Dendritic cell treated with granulocyte-macrophage colony-stimulating factor and Interleukin-4, amounts not matched to agents 40 ng/mL and 50 ng/mL, for 4 days (primary cell): Measurements from ENCODE around the gene OBSCN.

Experiments used
- H3K27ac Mint-ChIP-seq: one replicate; pipeline ENCODE4 v1.8.0; 2022; ENCODE audit warnings: mild to moderate bottlenecking, mixed read lengths
- H3K27me3 Mint-ChIP-seq: one replicate; pipeline ENCODE4 v1.8.0; 2022; ENCODE audit warnings: mild to moderate bottlenecking, mixed read lengths
- H3K36me3 Mint-ChIP-seq: one replicate; pipeline ENCODE4 v1.8.0; 2022; ENCODE audit warnings: low read depth, mixed read lengths
- H3K4me1 Mint-ChIP-seq: one replicate; pipeline ENCODE4 v1.8.0; 2022; ENCODE audit warnings: low read depth, mixed read lengths
- H3K4me3 Mint-ChIP-seq: one replicate; pipeline ENCODE4 v1.8.0; 2022; ENCODE audit warnings: mild to moderate bottlenecking, moderate library complexity, mixed read lengths
- H3K9me3 Mint-ChIP-seq: one replicate; pipeline ENCODE4 v1.8.0; 2022; ENCODE audit warnings: mixed read lengths
- intact Hi-C: fragments of 100-400 bp; cut with micrococcal nuclease; formaldehyde crosslinking; loops from one replicate; pipeline ENCODE4 v1.15.0; 2022

The OBSCN gene

GRCh38 chr1:228319352-228320088 is 111.7 kb downstream of the OBSCN start:
- Mint-ChIP-seq H3K9me3 (no peaks in the 10 kb centered on the region), H3K4me1 (no peaks in the 10 kb centered on the region), H3K4me3 (no peak overlapping the region), H3K27me3 (no peaks in the 10 kb centered on the region), H3K27ac (no peak overlapping the region), H3K36me3 (no peaks in the 10 kb centered on the region)
- intact Hi-C loops: no loop called here

GRCh38 chr1:228320394-228320793 is 112.5 kb downstream of the OBSCN start:
- intact Hi-C loops: no loop called here
- Mint-ChIP-seq H3K36me3 (no peaks in the 10 kb centered on the region), H3K27ac (no peak overlapping the region), H3K4me1 (no peaks in the 10 kb centered on the region), H3K9me3 (no peaks in the 10 kb centered on the region), H3K4me3 (no peak overlapping the region), H3K27me3 (no peaks in the 10 kb centered on the region)

DNA sequence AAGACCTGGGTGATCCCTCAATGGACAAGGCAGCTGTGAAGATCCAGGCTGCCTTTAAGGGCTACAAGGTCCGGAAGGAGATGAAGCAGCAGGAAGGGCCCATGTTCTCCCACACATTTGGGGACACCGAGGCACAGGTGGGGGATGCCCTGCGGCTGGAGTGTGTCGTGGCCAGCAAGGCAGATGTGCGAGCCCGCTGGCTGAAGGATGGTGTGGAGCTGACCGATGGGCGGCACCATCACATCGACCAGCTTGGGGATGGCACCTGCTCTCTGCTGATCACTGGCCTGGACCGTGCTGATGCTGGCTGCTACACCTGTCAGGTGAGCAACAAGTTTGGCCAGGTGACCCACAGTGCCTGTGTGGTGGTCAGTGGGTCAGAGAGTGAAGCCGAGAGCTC is 113.6 kb downstream of the OBSCN start:
- Mint-ChIP-seq H3K4me1 (no peaks in the 10 kb centered on the region), H3K4me3 (no peak overlapping the region), H3K36me3 (no peaks in the 10 kb centered on the region), H3K9me3 (no peaks in the 10 kb centered on the region), H3K27ac (no peak overlapping the region), H3K27me3 (no peaks in the 10 kb centered on the region)
- intact Hi-C loops: no loop called here

GRCh38 chr1:228321895-228322294 is 114.1 kb downstream of the OBSCN start:
- no peak overlapping the region for H3K4me3 Mint-ChIP-seq
- intact Hi-C loops: no loop called here
- H3K27ac Mint-ChIP-seq: no peak overlapping the region
- H3K4me1 Mint-ChIP-seq: no peaks in the 10 kb centered on the region
- no peaks in the 10 kb centered on the region for H3K36me3 Mint-ChIP-seq
- no peaks in the 10 kb centered on the region for H3K9me3 Mint-ChIP-seq
- no peaks in the 10 kb centered on the region for H3K27me3 Mint-ChIP-seq

- no peaks in the 10 kb centered on the region for H3K9me3 Mint-ChIP-seq
- no peak overlapping the region for H3K4me3 Mint-ChIP-seq
- no peaks in the 10 kb centered on the region for H3K4me1 Mint-ChIP-seq
- no peaks in the 10 kb centered on the region for H3K27me3 Mint-ChIP-seq
- no peak overlapping the region for H3K27ac Mint-ChIP-seq
- no peaks in the 10 kb centered on the region for H3K36me3 Mint-ChIP-seq
- intact Hi-C loops: no loop called here
Observed at GRCh38 chr1:228323401-228323800, 115.6 kb downstream of the OBSCN start.

DNA sequence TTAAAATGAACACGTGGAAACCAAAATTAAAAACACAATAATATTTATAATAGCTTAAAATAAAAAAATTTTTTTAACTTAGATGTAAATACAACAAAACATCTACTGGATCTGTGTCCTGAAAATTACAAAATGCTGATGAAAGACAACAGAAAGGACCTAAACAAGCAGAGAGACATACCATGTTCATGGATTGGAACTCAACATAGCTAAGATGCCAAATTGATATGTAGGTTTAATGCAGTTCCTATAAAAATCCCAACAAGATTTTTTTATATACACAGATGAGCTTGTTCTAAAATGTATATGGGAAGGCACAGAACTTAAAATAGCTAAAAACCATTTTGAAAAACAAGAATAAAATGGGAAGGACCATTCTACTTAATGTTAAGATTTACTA is 117.4 kb downstream of the OBSCN start:
- Mint-ChIP-seq H3K4me1 (no peaks in the 10 kb centered on the region), H3K27ac (no peak overlapping the region), H3K4me3 (no peak overlapping the region), H3K27me3 (no peaks in the 10 kb centered on the region), H3K9me3 (no peaks in the 10 kb centered on the region), H3K36me3 (no peaks in the 10 kb centered on the region)
- intact Hi-C loops: no loop called here

DNA sequence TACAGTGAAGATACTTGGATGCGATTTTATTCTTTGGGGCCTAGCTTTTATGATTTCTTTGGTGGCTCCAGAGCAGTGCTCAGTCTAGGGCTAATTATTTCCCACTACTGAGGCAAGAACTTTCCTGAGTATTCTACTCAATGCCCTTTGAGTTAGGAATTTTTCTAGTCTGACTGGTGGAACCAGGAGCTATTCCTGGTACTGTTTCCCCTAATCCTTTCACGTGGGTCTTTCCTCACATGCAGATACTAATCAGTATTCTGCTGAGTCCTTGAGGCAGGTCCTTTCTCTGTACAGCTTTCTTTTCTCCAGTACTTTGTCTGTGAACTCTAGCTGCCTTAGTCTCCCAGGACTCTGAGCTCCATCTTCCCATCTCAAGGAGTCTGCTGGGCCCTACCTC is 122.0 kb downstream of the OBSCN start:
- Mint-ChIP-seq H3K27ac (no peak overlapping the region), H3K27me3 (no peaks in the 10 kb centered on the region), H3K36me3 (no peaks in the 10 kb centered on the region), H3K4me3 (no peak overlapping the region), H3K4me1 (no peaks in the 10 kb centered on the region), H3K9me3 (no peaks in the 10 kb centered on the region)
- intact Hi-C loops: no loop called here

DNA sequence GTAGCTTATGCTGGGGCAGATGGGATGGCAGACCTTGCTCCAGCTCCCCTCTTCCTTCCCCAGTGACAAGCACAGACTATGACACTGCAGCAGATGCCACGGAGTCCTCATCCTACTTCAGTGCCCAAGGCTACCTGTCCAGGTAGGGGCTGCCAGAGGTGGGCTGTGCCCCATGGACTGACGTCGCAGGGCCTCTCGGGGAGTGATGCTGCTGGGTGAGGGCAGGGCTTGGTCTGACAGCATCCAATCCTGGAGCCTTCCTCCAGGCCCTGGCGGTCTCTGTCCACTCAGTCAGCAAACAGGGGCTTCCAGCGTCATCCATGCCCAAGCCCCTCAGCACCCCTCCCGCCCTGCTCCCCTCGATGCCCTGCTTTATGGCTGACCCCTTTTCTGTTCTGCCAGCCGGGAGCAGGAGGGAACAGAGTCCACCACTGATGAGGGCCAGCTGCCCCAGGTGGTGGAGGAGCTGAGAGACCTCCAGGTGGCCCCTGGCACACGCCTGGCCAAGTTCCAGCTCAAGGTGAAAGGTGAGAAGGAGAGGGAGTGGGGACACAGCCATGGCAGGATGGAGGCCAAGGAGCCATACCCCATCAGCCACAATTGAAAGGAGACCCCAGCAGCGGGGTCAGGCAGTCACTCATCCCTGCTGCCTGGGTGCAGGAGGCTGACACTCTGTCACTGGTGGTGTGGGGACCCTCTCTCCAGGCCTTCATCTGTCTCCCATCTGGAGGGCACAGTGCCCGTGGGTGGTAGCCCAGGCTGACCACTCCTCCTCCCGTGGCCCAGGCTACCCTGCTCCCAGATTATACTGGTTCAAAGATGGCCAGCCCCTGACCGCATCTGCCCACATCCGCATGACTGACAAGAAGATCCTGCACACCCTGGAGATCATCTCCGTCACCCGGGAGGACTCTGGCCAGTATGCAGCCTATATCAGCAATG is 125.2 kb downstream of the OBSCN start:
- Mint-ChIP-seq H3K4me1 (no peaks in the 10 kb centered on the region), H3K36me3 (no peaks in the 10 kb centered on the region), H3K4me3 (no peak overlapping the region), H3K9me3 (no peaks in the 10 kb centered on the region), H3K27ac (no peak overlapping the region), H3K27me3 (no peaks in the 10 kb centered on the region)
- intact Hi-C loops: no loop called here

- Mint-ChIP-seq H3K9me3 (no peaks in the 10 kb centered on the region), H3K27ac (no peak overlapping the region), H3K27me3 (no peaks in the 10 kb centered on the region), H3K4me3 (no peak overlapping the region), H3K36me3 (no peaks in the 10 kb centered on the region), H3K4me1 (no peaks in the 10 kb centered on the region)
- intact Hi-C loops: no loop called here
Observed at GRCh38 chr1:228333739-228334115, 125.9 kb downstream of the OBSCN start.

DNA sequence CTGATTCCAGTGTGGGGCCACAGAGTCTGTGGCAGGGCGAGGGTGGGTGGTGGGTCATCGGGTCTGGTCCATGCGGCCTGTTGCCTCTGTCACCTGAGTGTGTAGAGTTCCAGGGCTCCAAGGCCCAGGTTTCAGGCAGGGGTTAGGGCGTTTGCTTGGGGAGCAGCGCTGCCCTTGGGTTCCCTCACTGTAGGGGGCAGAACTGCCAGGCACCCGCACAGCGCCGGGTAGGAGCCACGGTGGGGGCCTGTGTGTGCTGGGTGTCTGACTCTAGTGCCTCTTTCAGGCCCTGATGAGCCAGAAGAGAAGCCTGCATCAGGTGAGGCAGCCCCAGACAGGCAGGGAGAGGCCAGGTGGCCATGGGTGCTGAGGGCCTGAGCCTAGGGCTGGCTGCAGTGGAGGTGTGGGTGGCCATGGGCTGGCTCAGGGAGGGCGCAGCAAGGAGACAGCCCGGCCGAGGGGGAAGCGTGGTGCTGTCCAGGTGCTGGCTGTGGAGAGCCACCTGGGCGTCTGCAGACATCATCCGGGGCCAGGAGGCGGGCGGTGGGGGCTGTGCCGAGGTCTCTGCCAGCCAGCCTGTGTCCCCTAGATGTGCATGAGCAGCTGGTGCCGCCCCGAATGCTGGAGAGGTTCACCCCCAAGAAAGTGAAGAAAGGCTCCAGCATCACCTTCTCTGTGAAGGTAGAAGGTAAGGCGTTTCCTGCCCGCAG is 126.5 kb downstream of the OBSCN start:
- Mint-ChIP-seq H3K4me1 (no peaks in the 10 kb centered on the region), H3K4me3 (no peak overlapping the region), H3K27ac (no peak overlapping the region), H3K36me3 (no peaks in the 10 kb centered on the region), H3K9me3 (no peaks in the 10 kb centered on the region), H3K27me3 (no peaks in the 10 kb centered on the region)
- intact Hi-C loops: no loop called here

- Mint-ChIP-seq H3K4me3 (no peak overlapping the region), H3K9me3 (no peaks in the 10 kb centered on the region), H3K36me3 (no peaks in the 10 kb centered on the region), H3K27me3 (no peaks in the 10 kb centered on the region), H3K4me1 (no peaks in the 10 kb centered on the region), H3K27ac (no peak overlapping the region)
- intact Hi-C loops: no loop called here
Observed at GRCh38 chr1:228334954-228335353, 127.1 kb downstream of the OBSCN start.

GRCh38 chr1:228335406-228336307 is 127.8 kb downstream of the OBSCN start:
- Mint-ChIP-seq H3K27me3 (no peaks in the 10 kb centered on the region), H3K27ac (no peak overlapping the region), H3K4me1 (no peaks in the 10 kb centered on the region), H3K4me3 (no peak overlapping the region), H3K9me3 (no peaks in the 10 kb centered on the region), H3K36me3 (no peaks in the 10 kb centered on the region)
- intact Hi-C loops: no loop called here

DNA sequence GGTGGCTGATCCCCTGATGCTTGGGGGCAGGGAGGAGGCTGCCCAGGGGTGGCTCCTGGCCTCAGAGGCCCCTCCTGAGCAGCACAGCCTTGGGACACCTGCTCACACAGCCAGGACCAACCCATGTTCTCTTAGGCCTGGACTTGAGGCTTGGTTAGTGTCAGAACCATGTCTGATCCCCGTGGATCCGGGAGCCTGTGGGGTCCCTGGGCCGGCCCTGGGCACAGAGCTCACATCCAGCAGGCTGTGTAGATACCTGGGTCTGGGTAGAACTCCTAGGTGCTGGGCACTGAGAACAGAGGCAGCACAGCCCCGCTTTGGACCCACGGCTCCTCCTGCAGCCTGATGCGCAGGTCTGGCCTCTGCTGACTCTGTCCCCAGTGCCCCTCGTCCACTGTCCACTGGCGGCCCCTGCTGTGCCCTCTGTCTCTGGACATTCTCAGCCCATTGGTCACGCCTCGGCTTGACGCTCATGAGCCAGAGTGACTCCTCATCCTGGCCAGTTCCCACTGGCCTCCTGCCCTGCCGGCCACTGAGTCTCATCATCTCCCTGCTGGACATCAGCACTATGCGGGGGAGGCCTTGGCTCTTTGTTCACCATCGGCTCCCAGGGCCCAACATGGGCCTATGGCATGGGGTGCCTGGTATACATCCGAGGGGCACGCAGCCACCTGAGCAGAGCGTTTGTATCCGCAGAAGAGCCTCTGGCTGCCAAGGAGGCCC is 128.6 kb downstream of the OBSCN start:
- Mint-ChIP-seq H3K4me1 (no peaks in the 10 kb centered on the region), H3K4me3 (no peak overlapping the region), H3K27me3 (no peaks in the 10 kb centered on the region), H3K36me3 (no peaks in the 10 kb centered on the region), H3K27ac (no peak overlapping the region), H3K9me3 (no peaks in the 10 kb centered on the region)
- intact Hi-C loops: no loop called here
